Measurements from ENCODE around the gene PRKCA.

- TF ChIP-seq, protein P1, sequence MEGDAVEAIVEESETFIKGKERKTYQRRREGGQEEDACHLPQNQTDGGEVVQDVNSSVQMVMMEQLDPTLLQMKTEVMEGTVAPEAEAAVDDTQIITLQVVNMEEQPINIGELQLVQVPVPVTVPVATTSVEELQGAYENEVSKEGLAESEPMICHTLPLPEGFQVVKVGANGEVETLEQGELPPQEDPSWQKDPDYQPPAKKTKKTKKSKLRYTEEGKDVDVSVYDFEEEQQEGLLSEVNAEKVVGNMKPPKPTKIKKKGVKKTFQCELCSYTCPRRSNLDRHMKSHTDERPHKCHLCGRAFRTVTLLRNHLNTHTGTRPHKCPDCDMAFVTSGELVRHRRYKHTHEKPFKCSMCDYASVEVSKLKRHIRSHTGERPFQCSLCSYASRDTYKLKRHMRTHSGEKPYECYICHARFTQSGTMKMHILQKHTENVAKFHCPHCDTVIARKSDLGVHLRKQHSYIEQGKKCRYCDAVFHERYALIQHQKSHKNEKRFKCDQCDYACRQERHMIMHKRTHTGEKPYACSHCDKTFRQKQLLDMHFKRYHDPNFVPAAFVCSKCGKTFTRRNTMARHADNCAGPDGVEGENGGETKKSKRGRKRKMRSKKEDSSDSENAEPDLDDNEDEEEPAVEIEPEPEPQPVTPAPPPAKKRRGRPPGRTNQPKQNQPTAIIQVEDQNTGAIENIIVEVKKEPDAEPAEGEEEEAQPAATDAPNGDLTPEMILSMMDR (IDR thresholded peaks at IDR 0.05; ENCODE audit: low read depth, low read length, missing input control): no peak
- TF ChIP-seq, protein P2, sequence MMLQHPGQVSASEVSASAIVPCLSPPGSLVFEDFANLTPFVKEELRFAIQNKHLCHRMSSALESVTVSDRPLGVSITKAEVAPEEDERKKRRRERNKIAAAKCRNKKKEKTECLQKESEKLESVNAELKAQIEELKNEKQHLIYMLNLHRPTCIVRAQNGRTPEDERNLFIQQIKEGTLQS (IDR thresholded peaks at IDR 0.05): no peak
- no peak for TF ChIP-seq RAD21 (IDR thresholded peaks at IDR 0.05)
- no peak for TF ChIP-seq TAF1 (conservative IDR thresholded peaks at IDR 0.05)
- TF ChIP-seq, protein P3, sequence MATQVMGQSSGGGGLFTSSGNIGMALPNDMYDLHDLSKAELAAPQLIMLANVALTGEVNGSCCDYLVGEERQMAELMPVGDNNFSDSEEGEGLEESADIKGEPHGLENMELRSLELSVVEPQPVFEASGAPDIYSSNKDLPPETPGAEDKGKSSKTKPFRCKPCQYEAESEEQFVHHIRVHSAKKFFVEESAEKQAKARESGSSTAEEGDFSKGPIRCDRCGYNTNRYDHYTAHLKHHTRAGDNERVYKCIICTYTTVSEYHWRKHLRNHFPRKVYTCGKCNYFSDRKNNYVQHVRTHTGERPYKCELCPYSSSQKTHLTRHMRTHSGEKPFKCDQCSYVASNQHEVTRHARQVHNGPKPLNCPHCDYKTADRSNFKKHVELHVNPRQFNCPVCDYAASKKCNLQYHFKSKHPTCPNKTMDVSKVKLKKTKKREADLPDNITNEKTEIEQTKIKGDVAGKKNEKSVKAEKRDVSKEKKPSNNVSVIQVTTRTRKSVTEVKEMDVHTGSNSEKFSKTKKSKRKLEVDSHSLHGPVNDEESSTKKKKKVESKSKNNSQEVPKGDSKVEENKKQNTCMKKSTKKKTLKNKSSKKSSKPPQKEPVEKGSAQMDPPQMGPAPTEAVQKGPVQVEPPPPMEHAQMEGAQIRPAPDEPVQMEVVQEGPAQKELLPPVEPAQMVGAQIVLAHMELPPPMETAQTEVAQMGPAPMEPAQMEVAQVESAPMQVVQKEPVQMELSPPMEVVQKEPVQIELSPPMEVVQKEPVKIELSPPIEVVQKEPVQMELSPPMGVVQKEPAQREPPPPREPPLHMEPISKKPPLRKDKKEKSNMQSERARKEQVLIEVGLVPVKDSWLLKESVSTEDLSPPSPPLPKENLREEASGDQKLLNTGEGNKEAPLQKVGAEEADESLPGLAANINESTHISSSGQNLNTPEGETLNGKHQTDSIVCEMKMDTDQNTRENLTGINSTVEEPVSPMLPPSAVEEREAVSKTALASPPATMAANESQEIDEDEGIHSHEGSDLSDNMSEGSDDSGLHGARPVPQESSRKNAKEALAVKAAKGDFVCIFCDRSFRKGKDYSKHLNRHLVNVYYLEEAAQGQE (IDR thresholded peaks at IDR 0.05): no peak
- TF ChIP-seq HNF4G (IDR thresholded peaks at IDR 0.05): no peak
- no peak for TF ChIP-seq YY1 (IDR thresholded peaks at IDR 0.05)
- no peak for TF ChIP-seq JUND (IDR thresholded peaks at IDR 0.05)
- TF ChIP-seq GABPA (IDR thresholded peaks at IDR 0.05 in 1 of 2, conservative IDR thresholded peaks at IDR 0.05 in 1 of 2): no peak
- TF ChIP-seq EGR1 (IDR thresholded peaks at IDR 0.05; ENCODE audit: low read depth in 2 of 2): no peak
These were observed 459.9 kb downstream of the PRKCA start for GRCh38 chr17:66762276-66762675.

Measured in liver (tissue), 3 donors.